22Rv1 (cell line): Measurements from ENCODE around the gene TRIP12.
"Not testable (repeated sequence)": the region's sequence is repeated elsewhere in the genome, so short reads cannot be mapped to it uniquely, and the experiment has no call there.

Source experiments
- H3K27ac ChIP-seq: fragments of 450-650 bp; 2 replicates; pipeline ENCODE4 v1.5.1; 2017
- CTCF ChIP-seq: fragments of 450-650 bp; IDR thresholded peaks from 2 replicates; pipeline ENCODE4 v1.5.1; 2017; ENCODE audit warnings: mild to moderate bottlenecking
- ZFX ChIP-seq: fragments of 450-650 bp; IDR thresholded peaks from 2 replicates; pipeline ENCODE4 v1.6.1; 2017; ENCODE audit warnings: antibody characterized with exemption, borderline replicate concordance

The TRIP12 gene

DNA sequence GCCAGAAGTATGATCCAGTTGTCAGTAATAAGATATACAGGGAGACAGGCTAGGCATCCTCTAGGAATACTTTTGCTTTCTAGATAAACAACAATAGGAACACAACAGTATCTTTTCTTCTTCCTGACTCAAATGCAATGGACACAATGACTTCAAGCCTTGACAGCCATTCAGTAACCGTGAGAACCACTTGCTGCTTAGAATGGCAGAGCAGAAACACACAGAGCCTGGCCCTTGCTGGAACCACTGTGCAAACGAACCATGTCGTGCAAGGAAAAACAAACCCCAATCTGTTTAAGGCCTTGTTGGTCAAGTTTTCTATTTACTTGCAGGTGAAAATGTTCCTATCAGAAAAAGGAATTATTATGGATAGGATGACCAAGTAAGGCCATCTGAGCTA, 18.8 kb downstream of the TRIP12 start:
- no peak overlapping the region for H3K27ac ChIP-seq
- no peak for TF ChIP-seq ZFX
- TF ChIP-seq CTCF, result no peak

- TF ChIP-seq ZFX (no peak), CTCF (no peak)
- H3K27ac ChIP-seq, result 0 out of 2 replicates have a peak overlapping the region, but pooled peaks have one; percentile 22
Observed at GRCh38 chr2:229901819-229902218, 20.0 kb downstream of the TRIP12 start.

GRCh38 chr2:229900514-229900913, 21.3 kb downstream of the TRIP12 start:
- not testable (repeated sequence) for H3K27ac ChIP-seq

DNA sequence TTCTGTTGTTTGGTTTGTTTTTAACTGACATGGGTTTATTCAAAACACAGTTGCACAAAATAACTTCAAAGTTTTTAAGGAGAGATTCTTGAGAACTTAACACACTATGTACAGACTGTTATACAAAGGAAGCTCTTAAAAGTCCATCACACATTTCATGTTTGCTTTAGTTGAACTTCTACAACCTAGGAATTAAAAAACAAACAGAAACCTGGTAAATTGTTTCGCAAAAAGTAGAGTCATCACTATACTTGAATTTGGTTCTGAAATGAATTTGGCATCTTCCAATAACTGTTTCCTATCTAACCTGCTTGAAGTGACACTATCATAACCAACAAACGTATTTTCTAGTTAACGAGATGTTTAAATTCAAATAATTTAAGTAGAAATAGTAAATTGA, 21.8 kb downstream of the TRIP12 start:
- TF ChIP-seq ZFX (no peak), CTCF (no peak)
- no peak overlapping the region for H3K27ac ChIP-seq

DNA sequence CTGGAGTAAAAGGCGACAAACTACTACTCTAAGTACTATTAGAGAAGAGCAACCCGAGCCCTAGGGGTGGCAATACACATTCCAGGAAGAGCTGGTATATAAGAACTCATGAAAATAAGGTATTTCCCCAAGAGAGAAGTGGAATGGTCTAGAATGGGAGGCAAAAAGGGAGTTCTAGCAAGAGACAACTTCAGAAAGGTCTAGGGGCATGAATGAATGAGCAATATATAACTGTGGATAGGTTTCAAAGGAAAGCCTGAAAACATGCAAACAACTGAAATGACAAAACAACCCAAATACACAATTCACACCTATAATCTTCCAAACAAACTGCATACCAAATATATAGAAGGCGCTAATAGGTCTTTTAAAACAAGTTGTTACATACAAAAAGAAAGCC, 22.2 kb downstream of the TRIP12 start:
- no peak overlapping the region for H3K27ac ChIP-seq
- TF ChIP-seq ZFX, result no peak
- no peak for TF ChIP-seq CTCF

DNA sequence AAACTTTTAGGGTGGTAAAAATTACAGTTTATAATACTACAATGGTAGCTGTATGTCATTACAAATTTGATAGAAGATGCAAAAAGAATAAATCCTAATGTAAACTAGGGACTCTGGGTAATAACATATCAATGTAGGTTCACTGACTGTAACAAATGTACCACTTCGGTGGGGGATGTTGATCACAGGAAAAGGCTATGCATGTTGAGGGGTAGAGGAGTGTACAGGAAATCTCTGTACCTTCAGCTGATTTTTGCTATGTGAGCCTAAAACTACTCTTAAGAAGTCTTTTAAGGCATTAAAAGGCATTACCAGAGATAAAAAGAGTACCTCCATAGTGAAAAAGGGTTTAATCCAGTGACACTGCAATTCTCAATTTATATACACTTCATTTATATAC, 25.0 kb downstream of the TRIP12 start:
- TF ChIP-seq ZFX (no peak), CTCF (no peak)
- H3K27ac ChIP-seq, result no peak overlapping the region

GRCh38 chr2:229889023-229889422, 32.8 kb downstream of the TRIP12 start:
- TF ChIP-seq ZFX, result no peak
- TF ChIP-seq CTCF, result no peak

GRCh38 chr2:229888031-229888430, 33.8 kb downstream of the TRIP12 start:
- no peak overlapping the region for H3K27ac ChIP-seq
- TF ChIP-seq CTCF (no peak), ZFX (no peak)

More at GRCh38 chr2:229889023-229889422, 32.8 kb downstream of the TRIP12 start:
- no peak overlapping the region for H3K27ac ChIP-seq
